HG03280 (cell line): ENCODE measurements around the gene BCL2.
A peak's percentile ranks its signal among the peaks of the same experiment; 100 is the strongest.
"Not testable (repeated sequence)": the region's sequence is repeated elsewhere in the genome, so short reads cannot be mapped to it uniquely, and the experiment has no call there.

Experiments used
- ATAC-seq: cut with Tn5 transposase; IDR thresholded peaks from one replicate; pipeline ENCODE4 v1.9.1; 2021; ENCODE audit warnings: mild to moderate bottlenecking, moderate library complexity; ENCODE audit not compliant: unreplicated experiment

The BCL2 gene

GRCh38 chr18:63207143-63207790 is 112.3 kb downstream of the BCL2 start:
- peak; percentile 33 for ATAC-seq

- ATAC-seq = no peak
Measured at GRCh38 chr18:63206433-63207142, 113.0 kb downstream of the BCL2 start.

- ATAC-seq = no peak
Measured at GRCh38 chr18:63205791-63206252, 113.7 kb downstream of the BCL2 start.

GRCh38 chr18:63203497-63203896 is 116.1 kb downstream of the BCL2 start:
- ATAC-seq = no peak

DNA sequence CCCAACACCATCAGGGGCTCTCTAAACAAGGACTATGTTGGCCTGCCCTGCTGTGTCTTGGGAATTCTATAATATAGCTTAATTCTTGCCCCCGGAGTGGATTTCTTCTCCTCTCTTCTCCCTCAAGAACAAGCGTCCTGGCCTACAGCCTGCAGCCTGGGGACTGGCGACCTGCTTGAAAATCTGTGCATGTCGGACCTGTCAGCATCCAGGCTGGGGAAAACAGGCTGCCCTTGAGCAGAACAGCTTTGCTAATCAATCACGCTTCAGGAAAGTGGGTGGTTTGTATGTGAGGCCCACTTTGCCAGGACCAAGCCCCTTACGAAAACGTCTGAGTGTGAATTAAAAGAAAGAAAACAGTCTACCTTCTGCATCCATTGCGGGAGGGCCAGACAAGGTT is 116.7 kb downstream of the BCL2 start:
- ATAC-seq = no peak

- ATAC-seq = not testable (repeated sequence)
Measured at GRCh38 chr18:63201456-63201855, 118.1 kb downstream of the BCL2 start.

DNA sequence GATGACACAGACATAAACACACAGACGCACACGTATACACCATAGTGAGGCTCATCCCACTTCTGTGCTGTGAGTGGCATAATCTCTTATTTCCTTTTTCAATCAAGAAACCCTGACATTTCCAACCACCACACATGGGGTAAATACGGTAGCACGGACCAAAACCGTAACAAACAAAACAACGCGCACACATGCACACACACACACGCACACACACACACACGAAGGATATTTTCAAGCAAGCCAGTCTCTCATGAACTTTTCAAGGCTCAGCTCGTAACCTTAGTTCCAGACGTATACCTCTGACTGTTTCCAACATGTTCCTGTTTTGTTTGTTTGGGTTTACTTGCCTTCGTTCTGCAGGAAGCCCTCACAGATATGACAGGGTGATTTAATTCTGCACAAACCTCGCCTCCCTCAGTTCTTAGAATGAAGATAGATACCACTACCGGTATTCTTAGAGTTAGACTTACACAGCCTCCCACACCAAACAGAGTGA is 119.8 kb downstream of the BCL2 start:
- peak; percentile 43 for ATAC-seq

GRCh38 chr18:63198868-63199742 is 120.5 kb downstream of the BCL2 start:
- no peak for ATAC-seq

DNA sequence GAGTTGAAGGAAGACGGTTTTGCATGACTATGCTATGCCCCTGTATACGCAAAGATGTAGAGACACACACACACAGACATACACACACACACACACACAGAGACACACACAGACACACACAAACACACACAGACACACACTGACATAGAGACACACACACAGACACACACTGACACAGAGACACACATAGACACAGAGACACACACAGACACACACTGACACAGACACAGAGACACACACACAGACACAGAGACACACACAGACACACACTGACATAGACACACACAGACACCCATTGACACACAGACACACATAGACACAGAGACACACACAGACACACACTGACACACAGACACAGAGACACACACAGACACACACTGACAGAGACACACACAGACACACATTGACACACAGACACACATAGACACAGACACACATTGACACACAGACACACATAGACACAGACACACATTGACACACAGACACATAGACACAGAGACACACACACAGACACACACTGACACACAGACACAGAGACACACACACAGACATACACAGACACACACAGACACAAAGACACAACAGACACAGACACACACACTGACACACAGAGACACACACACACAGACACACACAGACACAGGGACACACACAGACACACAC is 121.3 kb downstream of the BCL2 start:
- no peak for ATAC-seq

- ATAC-seq = no peak
Measured at GRCh38 chr18:63197246-63197869, 122.2 kb downstream of the BCL2 start.

GRCh38 chr18:63195326-63196159 is 124.0 kb downstream of the BCL2 start:
- ATAC-seq = no peak

GRCh38 chr18:63192885-63193349 is 126.7 kb downstream of the BCL2 start:
- peak; percentile 40 for ATAC-seq

GRCh38 chr18:63192126-63192884 is 127.3 kb downstream of the BCL2 start:
- ATAC-seq = no peak

DNA sequence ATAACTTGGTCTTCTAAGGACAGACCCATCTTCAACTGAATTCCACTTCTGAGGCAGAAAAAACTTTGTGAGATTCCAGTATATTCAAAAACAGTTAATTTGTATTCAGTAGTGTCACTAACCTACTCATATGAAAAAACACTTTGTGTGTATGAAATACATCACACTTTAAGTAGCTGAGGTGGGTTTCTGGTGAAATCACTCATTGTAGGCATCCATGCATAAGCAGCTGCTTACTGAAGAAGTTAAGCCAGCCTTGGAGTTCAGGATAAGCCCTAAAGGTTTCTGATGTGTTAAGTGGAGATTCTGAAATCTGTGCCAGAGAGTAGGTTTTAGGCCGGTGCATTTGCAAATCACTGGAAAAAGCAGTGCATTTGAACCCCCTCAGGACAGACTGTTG is 128.2 kb downstream of the BCL2 start:
- no peak for ATAC-seq

DNA sequence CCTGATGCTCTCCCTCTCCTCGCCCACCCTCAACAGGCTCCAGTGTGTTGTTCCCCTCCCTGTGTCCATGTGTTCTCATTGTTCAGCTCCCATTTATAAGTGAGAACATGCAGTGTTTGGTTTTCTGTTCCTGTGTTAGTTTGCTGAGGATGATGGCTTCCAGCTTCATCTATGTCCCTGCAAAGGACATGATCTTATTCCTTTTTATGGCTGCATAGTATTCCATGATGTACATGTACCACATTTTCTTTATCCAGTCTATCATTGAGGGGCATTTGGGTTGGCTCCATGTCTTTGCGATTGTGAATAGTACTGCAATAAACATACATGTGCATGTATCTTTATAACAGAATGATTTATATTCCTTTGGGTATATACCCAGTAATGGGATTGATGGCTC is 128.7 kb downstream of the BCL2 start:
- ATAC-seq = not testable (repeated sequence)

DNA sequence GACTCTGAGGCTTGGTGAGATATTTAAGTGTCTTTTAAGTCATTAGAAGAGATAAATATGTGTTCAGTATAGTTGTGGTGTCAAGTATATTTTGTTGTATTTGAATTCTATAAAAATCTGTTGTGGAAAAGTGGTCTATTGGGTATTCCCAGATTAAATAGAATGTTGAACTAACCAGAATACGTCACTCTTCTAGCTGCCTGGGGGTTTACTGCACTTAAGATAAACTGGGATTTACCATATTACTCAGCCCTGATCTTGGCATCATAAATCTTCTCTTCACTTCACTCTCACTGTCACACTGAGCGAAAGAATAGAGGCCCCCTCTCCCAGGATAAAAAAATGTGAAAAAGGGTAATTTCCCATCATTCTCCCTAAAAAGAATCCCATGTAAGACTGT is 129.8 kb downstream of the BCL2 start:
- ATAC-seq = no peak

DNA sequence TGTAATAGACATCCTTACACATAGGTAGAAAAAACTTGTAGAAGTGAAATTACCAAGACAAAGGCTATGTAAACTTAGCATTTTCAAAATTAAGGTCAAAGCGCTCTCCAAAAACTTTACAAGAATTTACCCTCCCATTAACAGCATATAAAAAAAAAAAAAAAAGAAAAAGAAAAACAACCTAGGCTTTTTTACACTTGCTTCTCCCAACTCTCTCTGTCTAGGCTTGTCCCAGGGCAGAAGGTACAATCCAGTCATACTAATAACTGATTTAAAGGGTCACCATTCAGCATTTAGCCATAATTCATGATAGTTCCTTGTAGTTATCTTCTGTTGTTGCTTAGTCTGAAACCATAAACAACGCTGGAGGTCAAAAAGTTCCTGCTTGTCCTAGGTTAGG is 130.5 kb downstream of the BCL2 start:
- no peak for ATAC-seq

DNA sequence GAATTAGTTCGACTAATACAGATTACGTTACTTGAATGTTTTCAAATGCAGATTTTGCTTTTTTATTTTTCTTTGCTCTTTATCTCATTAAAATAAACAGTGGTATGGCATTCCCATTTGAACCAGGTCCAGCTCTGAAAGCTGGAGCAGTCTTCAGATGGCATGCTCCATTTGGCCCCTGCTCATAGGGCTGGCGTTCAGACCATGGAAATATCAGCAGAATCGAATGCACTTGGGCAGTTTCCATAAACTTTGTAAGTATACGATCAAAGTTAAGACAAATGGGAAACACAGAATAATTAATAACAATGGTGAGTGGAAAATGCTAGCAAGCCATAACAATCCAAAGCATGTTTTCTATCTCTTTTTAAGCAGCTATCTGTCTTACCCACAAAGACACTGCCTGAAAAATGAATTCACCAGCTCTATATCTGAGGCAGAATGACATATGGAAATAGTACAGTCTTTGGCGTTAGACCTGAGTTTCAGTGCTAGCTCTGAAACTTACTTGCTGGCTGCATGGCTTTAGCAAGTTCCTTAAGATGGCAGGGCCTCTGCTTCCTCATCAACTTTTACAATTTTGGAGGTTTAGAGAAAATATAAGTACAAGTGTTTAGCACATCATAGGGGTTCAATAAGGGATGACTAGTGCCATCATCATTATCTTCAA is 131.6 kb downstream of the BCL2 start:
- peak; percentile 37 for ATAC-seq
